ENCODE measurements around the gene GADD45A. TPM values are rescaled to one million over a fixed set of nuclear protein-coding genes. Genes with fewer than 3 reads are reported as not detected.
A peak's percentile ranks its signal among the peaks of the same experiment; 100 is the strongest.

GADD45A gene, protein sequence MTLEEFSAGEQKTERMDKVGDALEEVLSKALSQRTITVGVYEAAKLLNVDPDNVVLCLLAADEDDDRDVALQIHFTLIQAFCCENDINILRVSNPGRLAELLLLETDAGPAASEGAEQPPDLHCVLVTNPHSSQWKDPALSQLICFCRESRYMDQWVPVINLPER
- total RNA-seq, result 100 to 1,000 TPM in 1 of 2 donors, 10 to 100 TPM in 1; 49.7 to 158 TPM
- 100 to 1,000 TPM; 154 to 186 TPM for polyA plus RNA-seq
- long read RNA-seq, donor 1, transcript GADD45A-202 (4 exons, 1,496 nt), result major isoform, 15 of 26 reads
- long read RNA-seq, donor 1, partial matches to known transcripts, result 7 of 26 reads
- long read RNA-seq, donor 1, other reads (novel, unspliced or antisense), result 4 of 26 reads
- long read RNA-seq, donor 2, transcript GADD45A-202 (4 exons, 1,496 nt), result major isoform, 21 of 27 reads
- long read RNA-seq, donor 2, partial matches to known transcripts, result 4 of 27 reads
- long read RNA-seq, donor 2, other reads (novel, unspliced or antisense), result 1 of 27 reads

DNA sequence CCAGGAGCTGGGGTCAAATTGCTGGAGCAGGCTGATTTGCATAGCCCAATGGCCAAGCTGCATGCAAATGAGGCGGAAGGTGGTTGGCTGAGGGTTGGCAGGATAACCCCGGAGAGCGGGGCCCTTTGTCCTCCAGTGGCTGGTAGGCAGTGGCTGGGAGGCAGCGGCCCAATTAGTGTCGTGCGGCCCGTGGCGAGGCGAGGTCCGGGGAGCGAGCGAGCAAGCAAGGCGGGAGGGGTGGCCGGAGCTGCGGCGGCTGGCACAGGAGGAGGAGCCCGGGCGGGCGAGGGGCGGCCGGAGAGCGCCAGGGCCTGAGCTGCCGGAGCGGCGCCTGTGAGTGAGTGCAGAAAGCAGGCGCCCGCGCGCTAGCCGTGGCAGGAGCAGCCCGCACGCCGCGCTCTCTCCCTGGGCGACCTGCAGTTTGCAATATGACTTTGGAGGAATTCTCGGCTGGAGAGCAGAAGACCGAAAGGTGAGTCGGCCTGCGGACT is at the start of gene GADD45A:
GADD45A (plus strand) TSS at position 135 of the 491 bp plus-strand sequence; CDS start at position 429, 294 bp downstream.
- 0% methylated on average over 39 of the region's 39 CpGs for WGBS, 2 donors
- Histone ChIP-seq H3K27ac (ENCODE audit: low read depth in 1 of 2, low read length in 2 of 2) (peak within 1 kb of the TSS; percentile 87 to 95), H3K27me3 (ENCODE audit: control insufficient read depth in 1 of 2, insufficient read depth in 2 of 2, low read length in 1 of 2) (no peaks in the 10 kb centered on the region), H3K4me3 (ENCODE audit: low read length in 2 of 2) (peak within 1 kb of the TSS; percentile 80 to 96), H3K36me3 (ENCODE audit: control insufficient read depth in 1 of 2, insufficient read depth in 2 of 2, low read length in 1 of 2) (peaks cover 0 to 3% of the 10 kb centered on the region in 2 donors), H3K4me1 (ENCODE audit: control insufficient read depth in 1 of 2, insufficient read depth in 2 of 2, low read length in 2 of 2) (peaks cover 0 to 5% of the 10 kb centered on the region in 2 donors), H3K9me3 (ENCODE audit: control insufficient read depth, low read length) (no peaks in the 10 kb centered on the region)
- intact Hi-C loops (cut with DNase I), result loop anchor here (2.0 to 5.0 kb wide), 3 partner anchors 123 to 147 kb away; partner anchors contain the start of gene GNG12 (in 1 of the 2)
- peak; percentile 99 for DNase-seq
- ATAC-seq (ENCODE audit: low FRiP score), result peak; percentile 95

DNA sequence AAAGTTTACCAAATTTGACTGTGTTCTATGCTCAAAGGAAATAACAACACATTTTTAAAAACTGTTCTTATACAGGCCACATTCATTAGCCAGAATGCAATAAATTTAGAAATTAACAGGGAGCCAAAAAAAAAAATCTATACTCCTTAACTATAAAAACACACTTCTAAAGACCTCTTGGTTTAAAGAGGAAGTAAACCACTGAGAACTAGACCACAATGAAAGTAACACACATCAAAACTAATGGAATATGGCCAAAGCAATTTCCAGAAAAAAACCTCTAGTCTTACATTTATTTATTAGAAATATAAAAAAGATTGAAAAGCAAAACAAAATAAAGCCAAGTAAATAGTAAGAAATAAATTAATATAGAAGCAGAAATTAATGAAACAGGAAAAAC is 48.9 kb upstream of the GADD45A start:
- Histone ChIP-seq H3K27ac (ENCODE audit: low read depth in 1 of 2, low read length in 2 of 2) (no peak overlapping the region), H3K4me3 (ENCODE audit: low read length in 2 of 2) (no peak overlapping the region), H3K9me3 (ENCODE audit: control insufficient read depth, low read length) (no peaks in the 10 kb centered on the region), H3K27me3 (ENCODE audit: control insufficient read depth in 1 of 2, insufficient read depth in 2 of 2, low read length in 1 of 2) (no peaks in the 10 kb centered on the region), H3K36me3 (ENCODE audit: control insufficient read depth in 1 of 2, insufficient read depth in 2 of 2, low read length in 1 of 2) (no peaks in the 10 kb centered on the region), H3K4me1 (ENCODE audit: control insufficient read depth in 1 of 2, insufficient read depth in 2 of 2, low read length in 2 of 2) (no peaks in the 10 kb centered on the region)
- intact Hi-C loops (cut with DNase I), result no loop called here
- ATAC-seq (ENCODE audit: low FRiP score) (no peak), DNase-seq (no peak)

- Histone ChIP-seq H3K9me3 (ENCODE audit: control insufficient read depth, low read length) (no peaks in the 10 kb centered on the region), H3K27me3 (ENCODE audit: control insufficient read depth in 1 of 2, insufficient read depth in 2 of 2, low read length in 1 of 2) (no peaks in the 10 kb centered on the region), H3K4me1 (ENCODE audit: control insufficient read depth in 1 of 2, insufficient read depth in 2 of 2, low read length in 2 of 2) (no peaks in the 10 kb centered on the region), H3K4me3 (ENCODE audit: low read length in 2 of 2) (no peak overlapping the region), H3K27ac (ENCODE audit: low read depth in 1 of 2, low read length in 2 of 2) (no peak overlapping the region), H3K36me3 (ENCODE audit: control insufficient read depth in 1 of 2, insufficient read depth in 2 of 2, low read length in 1 of 2) (no peaks in the 10 kb centered on the region)
- WGBS, 2 donors, result 85 to 87% methylated on average over 6 of the region's 6 CpGs
- DNase-seq (no peak), ATAC-seq (ENCODE audit: low FRiP score) (no peak)
- intact Hi-C loops (cut with DNase I), result no loop called here
These were observed 45.6 kb upstream of the GADD45A start for GRCh38 chr1:67639361-67639760.

DNA sequence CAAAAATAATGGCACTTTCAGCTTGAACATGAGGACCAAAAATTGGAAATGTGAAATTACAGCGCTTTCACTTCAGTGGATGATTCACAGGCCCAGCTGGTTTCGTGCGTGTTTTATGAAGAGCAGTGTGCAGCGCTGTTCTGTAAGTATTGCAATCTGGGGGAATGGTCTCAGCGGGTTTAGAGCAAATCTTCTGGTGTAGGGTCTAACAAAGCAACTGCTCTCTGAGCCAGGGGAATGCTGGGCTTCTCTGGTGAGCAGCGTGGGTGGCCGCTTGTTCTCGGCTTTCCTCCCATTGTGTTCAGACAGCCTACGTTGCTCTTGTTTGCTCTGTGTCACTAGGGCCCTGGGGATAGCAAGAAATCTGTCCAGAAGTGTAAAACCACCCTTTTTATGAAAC is 42.4 kb upstream of the GADD45A start:
- H3K36me3 ChIP-seq (ENCODE audit: control insufficient read depth in 1 of 2, insufficient read depth in 2 of 2, low read length in 1 of 2), result no peaks in the 10 kb centered on the region

GRCh38 chr1:67644566-67644965 is 40.4 kb upstream of the GADD45A start:
- 96 to 97% methylated on average over 3 of the region's 3 CpGs for WGBS, 2 donors
- Histone ChIP-seq H3K27ac (ENCODE audit: low read depth in 1 of 2, low read length in 2 of 2) (no peak overlapping the region), H3K9me3 (ENCODE audit: control insufficient read depth, low read length) (no peaks in the 10 kb centered on the region), H3K4me3 (ENCODE audit: low read length in 2 of 2) (no peak overlapping the region), H3K36me3 (ENCODE audit: control insufficient read depth in 1 of 2, insufficient read depth in 2 of 2, low read length in 1 of 2) (no peaks in the 10 kb centered on the region), H3K27me3 (ENCODE audit: control insufficient read depth in 1 of 2, insufficient read depth in 2 of 2, low read length in 1 of 2) (no peaks in the 10 kb centered on the region), H3K4me1 (ENCODE audit: control insufficient read depth in 1 of 2, insufficient read depth in 2 of 2, low read length in 2 of 2) (peaks cover 2 to 6% of the 10 kb centered on the region in 2 donors)
- ATAC-seq (ENCODE audit: low FRiP score) (no peak), DNase-seq (no peak)
- intact Hi-C loops (cut with DNase I), result no loop called here

More for the DNA sequence above, 42.4 kb upstream of the GADD45A start:
- Histone ChIP-seq H3K9me3 (ENCODE audit: control insufficient read depth, low read length) (no peaks in the 10 kb centered on the region), H3K4me3 (ENCODE audit: low read length in 2 of 2) (no peak overlapping the region), H3K27me3 (ENCODE audit: control insufficient read depth in 1 of 2, insufficient read depth in 2 of 2, low read length in 1 of 2) (no peaks in the 10 kb centered on the region), H3K4me1 (ENCODE audit: control insufficient read depth in 1 of 2, insufficient read depth in 2 of 2, low read length in 2 of 2) (peaks cover 2 to 6% of the 10 kb centered on the region in 2 donors), H3K27ac (ENCODE audit: low read depth in 1 of 2, low read length in 2 of 2) (no peak overlapping the region)
- DNase-seq (no peak), ATAC-seq (ENCODE audit: low FRiP score) (no peak)
- intact Hi-C loops (cut with DNase I), result no loop called here
- 73 to 74% methylated on average over 9 of the region's 9 CpGs for whole genome bisulfite sequencing, 2 donors

DNA sequence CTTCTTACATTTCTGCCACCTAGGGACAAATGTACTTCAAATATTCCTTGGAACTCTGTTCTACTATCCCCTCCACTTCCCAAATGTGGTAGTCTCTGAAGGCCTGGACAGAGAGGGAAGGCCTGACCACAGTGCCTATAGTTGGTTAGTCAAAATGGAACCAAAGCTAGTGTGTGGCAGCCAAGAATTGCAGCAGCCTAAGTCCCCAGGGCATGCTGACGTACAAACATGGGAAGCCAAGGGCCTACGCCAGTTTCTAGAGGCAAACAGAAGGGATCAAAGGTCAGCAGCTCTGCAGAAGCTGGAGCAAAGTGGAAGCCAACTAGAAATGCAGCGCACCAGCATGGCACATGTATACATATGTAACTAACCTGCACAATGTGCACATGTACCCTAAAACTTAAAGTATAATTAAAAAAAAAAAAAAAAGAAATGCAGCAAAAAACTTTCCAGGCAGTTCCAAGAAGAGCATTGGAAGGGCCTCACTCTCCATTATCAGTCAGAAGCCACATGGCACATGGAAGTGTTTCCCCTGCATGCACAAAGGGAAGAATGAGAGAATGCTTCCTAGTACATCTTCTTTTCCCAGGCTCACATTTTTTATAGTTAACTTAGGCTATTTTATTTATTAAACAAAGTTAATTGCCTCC is 39.4 kb upstream of the GADD45A start:
- 20 to 24% methylated on average over 3 of the region's 3 CpGs for WGBS, 2 donors
- ATAC-seq (ENCODE audit: low FRiP score) (peak; percentile 92), DNase-seq (peak; percentile 75 to 86)
- Histone ChIP-seq H3K4me1 (ENCODE audit: control insufficient read depth in 1 of 2, insufficient read depth in 2 of 2, low read length in 2 of 2) (peaks cover 2 to 6% of the 10 kb centered on the region in 2 donors), H3K9me3 (ENCODE audit: control insufficient read depth, low read length) (no peaks in the 10 kb centered on the region), H3K27me3 (ENCODE audit: control insufficient read depth in 1 of 2, insufficient read depth in 2 of 2, low read length in 1 of 2) (no peaks in the 10 kb centered on the region), H3K36me3 (ENCODE audit: control insufficient read depth in 1 of 2, insufficient read depth in 2 of 2, low read length in 1 of 2) (no peaks in the 10 kb centered on the region), H3K4me3 (ENCODE audit: low read length in 2 of 2) (no peak overlapping the region), H3K27ac (ENCODE audit: low read depth in 1 of 2, low read length in 2 of 2) (peak overlapping the region in 1 of 2 donors; percentile 69)
- intact Hi-C loops (cut with DNase I), result no loop called here

- DNase-seq (peak in 1 of 2 donors; percentile 53), ATAC-seq (ENCODE audit: low FRiP score) (peak; percentile 59)
- peaks cover 2 to 6% of the 10 kb centered on the region in 2 donors for H3K4me1 ChIP-seq (ENCODE audit: control insufficient read depth in 1 of 2, insufficient read depth in 2 of 2, low read length in 2 of 2)
- H3K27ac ChIP-seq (ENCODE audit: low read depth in 1 of 2, low read length in 2 of 2), result peak overlapping the region; percentile 51 to 69
- H3K36me3 ChIP-seq (ENCODE audit: control insufficient read depth in 1 of 2, insufficient read depth in 2 of 2, low read length in 1 of 2), result no peaks in the 10 kb centered on the region
- 79 to 81% methylated on average over 3 of the region's 3 CpGs for WGBS, 2 donors
- no peaks in the 10 kb centered on the region for H3K27me3 ChIP-seq (ENCODE audit: control insufficient read depth in 1 of 2, insufficient read depth in 2 of 2, low read length in 1 of 2)
- H3K4me3 ChIP-seq (ENCODE audit: low read length in 2 of 2), result no peak overlapping the region
- intact Hi-C loops (cut with DNase I), result no loop called here
- H3K9me3 ChIP-seq (ENCODE audit: control insufficient read depth, low read length), result no peaks in the 10 kb centered on the region
These were observed 38.6 kb upstream of the GADD45A start for GRCh38 chr1:67646145-67647035.
